GM19395 (cell line): Measurements from ENCODE around the gene LMX1A.

Source experiments
- ATAC-seq: cut with Tn5 transposase; IDR thresholded peaks from one replicate; pipeline ENCODE4 v1.9.1; 2021; ENCODE audit warnings: mild to moderate bottlenecking, moderate library complexity; ENCODE audit not compliant: unreplicated experiment

Gene LMX1A

DNA sequence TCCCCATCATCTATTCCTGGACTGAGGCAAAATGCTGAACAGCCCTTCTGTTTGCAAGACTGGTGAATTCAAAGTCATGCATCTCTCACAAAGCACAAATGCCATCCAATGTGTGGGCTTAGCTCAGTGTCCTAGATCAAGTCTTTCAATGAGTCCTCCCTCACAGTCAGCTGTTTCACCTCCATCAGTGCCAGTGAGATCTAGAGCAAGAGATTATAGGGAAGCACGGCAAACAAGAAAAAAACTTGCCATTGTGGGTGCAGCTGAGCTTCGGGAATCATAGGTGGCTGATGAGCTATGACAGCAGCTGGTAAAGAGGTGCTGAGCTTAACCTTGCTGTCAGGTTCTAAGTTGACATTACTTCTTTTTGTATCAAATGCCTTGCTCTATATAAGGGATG lies 130.2 kb downstream of the LMX1A start:
- no peak for ATAC-seq

GRCh38 chr1:165225650-165226049 lies 130.9 kb downstream of the LMX1A start:
- ATAC-seq: no peak

DNA sequence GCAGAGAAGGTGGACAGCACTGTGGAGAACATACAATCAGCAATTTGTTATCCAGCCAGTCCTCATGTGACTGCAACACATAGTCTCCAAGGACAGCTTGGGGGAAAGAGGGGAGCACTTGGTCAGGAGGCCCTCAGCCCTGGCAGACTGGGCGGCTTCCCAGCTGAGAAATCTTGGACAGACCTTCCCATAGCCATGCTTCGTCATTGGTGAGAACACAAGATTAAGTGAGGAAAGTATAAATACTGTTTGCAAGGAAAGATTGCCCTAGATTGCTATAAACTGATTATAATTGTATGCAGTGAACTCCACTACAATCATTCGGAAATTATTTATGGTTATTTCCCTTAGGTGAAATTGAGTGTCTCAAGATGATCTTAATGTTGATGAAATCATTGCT lies 131.5 kb downstream of the LMX1A start:
- no peak for ATAC-seq

GRCh38 chr1:165224504-165224903 lies 132.0 kb downstream of the LMX1A start:
- ATAC-seq: no peak

DNA sequence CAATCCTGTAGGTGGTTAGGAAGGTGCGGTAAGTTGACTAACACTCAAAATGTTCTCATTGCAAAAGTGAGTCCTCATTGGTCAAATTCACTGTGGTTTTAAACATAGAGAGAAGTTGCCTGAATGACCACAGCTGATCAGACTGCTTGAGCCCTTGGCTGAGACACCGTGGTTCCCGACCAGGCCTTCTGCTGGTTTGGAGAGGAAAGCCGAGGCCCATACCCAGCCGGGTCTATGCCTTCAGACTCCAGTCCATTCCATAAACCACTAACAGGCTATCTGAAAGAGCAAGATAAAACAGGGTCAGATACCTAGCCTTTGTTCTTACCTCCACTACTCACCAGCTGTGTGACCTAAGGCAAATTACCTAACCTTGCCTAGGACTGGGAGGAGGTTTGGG lies 133.9 kb downstream of the LMX1A start:
- ATAC-seq: no peak

DNA sequence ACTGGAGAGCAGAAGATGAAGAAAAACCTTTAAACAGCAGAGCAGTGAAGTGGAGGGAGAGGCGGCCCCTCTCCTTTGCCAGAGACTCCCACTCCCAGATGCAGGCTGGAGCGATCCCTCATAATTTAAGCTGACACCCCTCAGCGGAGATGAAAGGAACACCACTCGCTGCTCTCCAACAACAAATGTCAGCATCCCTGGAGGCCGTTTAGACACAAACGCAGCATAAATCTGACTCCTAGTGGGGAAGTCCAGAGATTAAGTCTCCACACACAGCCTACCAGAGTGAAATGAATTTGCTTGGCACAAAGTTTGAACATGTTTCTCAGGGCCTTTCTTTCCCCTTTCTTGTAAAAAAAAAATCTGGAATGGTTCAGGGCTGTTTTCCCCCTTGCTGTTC lies 137.8 kb downstream of the LMX1A start:
- ATAC-seq: no peak

GRCh38 chr1:165217958-165218357 lies 138.6 kb downstream of the LMX1A start:
- no peak for ATAC-seq

GRCh38 chr1:165216254-165216653 lies 140.3 kb downstream of the LMX1A start:
- no peak for ATAC-seq

DNA sequence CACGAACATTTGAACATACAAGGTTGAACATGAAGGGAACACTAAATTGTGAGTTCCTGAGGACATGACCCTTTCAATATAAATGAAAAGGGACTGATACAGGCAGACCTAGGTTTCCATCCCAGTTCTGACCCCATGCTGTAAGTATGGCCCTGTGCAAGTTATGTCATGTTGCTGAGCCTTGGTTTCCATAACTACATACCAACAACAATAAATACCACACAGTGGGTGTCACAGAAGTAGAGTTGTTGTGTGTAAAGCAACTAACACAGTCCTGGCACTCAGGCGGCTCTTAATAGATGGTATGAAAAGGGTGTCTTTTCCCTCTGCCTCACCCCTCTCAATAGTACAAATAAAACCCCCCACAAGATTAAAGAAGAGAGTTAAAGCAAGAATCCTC lies 140.8 kb downstream of the LMX1A start:
- ATAC-seq: no peak

GRCh38 chr1:165212229-165212628 lies 144.3 kb downstream of the LMX1A start:
- ATAC-seq: no peak

DNA sequence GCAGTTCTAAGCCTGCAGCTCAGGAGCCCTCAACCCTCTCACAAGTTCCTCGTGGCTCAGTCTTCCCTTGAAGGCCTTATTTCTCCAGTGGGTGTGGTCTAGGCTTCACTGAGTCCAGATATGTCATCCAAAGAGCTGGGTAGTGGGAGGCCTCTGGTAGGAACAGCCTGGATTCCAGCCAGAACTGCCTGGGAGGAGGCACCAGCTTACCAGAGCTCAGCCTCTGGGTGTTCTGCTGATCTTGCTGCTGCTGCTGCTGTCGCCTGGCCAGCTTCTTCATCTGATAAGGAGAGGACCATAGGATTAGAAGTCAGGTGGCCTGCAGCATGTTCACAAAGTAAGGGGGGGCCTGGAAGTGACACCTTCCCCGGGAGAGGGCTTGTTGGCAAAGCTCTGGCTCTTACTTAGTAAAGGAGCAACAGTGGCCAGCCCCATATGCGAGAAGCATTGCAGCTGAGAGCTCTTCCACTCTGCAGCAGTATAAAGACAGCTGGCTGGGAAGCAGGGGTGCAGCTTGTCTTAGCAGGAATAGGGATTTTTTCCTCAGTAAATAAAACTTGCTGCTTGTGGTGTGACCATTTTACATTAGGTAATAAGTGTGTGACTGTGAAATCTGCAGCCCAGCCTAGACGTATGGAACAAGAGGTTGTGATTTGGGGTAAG lies 148.5 kb downstream of the LMX1A start:
- no peak for ATAC-seq

- no peak for ATAC-seq
Observed at GRCh38 chr1:165205145-165205544, 151.4 kb downstream of the LMX1A start.

DNA sequence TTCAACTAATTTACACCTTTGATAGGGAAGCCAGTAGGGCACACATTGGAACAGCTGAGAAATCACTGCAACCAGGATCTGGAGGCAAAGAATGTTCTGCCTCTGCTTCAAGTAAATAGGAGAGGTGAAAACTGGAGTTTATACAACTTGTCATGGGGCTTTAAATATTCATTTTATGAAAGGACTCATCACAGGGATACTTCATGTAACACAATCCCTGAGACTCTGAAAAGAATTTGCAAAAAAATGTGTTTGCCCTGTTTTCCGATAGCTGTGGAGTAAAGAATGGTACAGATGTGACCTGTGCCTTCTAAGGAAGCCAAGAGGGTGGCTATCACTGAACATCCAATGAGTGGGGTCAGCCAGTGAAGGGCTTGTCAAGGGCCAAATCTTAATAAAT lies 152.0 kb downstream of the LMX1A start:
- ATAC-seq: no peak

DNA sequence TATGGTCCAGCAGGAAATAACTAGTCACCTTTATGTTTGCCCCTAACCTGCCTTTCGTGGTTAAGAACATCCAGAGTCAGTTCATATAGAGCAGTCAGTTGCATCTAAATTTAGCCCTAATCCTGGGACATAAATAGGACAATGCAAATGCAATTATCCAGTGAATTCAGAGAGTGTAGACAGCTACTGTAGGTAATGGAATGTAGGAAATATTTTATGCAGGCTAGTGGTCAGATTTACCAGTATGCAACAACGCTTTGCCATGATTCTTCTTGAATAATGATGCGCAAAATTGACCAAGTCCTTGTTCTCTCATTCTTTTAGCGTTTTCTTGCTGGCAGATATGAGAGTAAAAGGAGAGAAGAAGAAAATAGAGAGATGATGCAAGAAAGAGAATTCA lies 165.4 kb downstream of the LMX1A start:
- ATAC-seq: no peak

DNA sequence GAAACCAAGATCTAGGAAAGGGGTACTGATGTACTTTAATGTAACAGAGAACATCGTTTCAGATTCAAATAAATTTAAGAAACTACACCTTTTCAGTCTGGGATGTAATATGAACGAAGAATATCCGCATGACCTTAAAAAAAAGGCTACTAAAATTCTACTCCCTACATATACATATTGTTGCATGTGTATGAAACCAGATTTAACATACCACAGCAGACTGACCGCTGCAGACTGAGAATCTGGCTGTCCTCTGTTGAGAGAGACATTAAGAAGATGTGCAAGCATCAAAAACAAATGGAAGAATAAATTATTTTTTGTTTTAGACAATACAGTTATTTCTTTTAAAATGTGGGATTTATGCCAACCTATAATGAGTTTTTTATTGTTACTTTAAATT lies 166.6 kb downstream of the LMX1A start:
- no peak for ATAC-seq

- no peak for ATAC-seq
Observed at GRCh38 chr1:165189011-165189410, 167.5 kb downstream of the LMX1A start.

DNA sequence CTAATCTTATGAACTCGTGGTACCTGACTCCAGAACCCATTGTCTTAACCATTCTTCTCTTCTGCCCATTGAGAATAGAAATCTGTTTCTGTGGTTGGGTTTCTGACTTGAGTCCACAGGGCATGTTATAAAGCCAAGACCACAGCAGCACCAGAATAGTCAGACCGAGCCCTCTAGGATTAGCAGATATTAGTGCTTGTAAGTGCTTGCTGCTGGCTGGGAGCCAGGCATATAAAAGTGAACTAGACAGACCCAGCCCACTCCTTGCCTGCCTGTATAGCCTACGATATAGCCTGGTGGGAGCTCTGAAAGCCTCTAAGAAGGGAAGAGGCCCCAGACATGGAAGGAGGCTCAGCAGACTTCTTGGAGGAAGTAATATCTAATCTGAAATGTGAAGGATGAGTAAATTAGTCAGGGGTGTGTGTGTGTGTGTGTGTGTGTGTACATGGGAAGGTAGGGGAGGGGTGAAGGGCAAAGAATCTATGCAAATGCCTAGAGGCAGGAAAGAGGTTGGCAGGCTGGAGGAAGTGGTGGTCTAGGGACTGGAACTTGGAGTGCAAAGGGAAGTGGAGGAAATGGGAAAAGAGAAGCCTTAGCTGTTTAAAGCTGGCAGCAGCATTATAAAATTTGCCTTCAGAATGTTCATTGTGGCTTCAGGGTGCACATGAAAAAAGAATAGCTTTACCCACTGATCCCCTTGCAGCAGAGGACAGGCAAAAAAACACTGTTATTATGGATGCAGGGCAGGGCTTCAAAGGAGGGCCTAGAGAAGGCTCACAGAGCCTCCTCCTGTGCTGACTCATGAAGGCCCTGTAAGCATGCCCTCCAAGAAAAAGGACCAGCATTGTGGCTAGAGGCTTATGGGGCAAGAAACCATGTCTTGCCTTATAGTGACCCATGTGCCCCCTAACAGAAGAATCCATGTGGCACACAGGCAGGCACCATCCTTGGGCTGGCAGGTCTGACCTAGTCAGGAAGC lies 169.2 kb downstream of the LMX1A start:
- ATAC-seq: no peak

DNA sequence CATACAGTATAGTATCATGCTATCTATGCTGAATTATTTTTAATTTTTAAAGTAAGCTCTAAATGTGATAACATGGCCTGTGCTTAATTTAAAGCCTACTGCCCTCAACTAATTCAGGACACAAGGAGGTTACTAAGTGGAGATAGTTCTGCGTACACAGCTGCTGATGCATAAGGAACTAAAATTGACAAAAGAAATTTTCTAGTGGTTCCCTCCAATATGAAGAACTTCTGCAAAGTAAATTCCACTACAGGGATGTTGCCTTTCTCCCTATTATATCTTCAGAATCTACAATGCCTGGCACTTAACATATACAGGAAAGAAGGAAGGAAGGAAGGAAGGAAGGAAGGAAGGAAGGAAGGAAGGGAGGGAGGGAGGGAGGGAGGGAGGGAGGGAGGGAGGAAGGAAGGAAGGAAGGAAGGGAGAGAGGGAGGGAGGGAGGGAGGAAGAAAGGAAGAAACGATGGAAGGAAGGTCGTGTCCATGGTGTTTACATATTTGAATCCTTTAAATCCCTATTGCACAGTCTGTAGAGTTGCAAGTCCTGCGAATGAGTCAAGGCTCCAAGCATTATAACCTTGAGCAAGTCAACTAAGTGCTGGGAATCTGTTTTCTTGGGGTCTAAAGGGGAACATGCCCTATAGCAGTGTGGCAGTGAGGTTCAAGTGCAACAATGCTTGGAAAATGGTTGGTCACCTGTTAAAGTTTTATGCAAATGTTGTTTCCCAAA lies 171.2 kb downstream of the LMX1A start:
- no peak for ATAC-seq

GRCh38 chr1:165182975-165183374 lies 173.5 kb downstream of the LMX1A start:
- no peak for ATAC-seq

GRCh38 chr1:165179306-165179705 lies 177.2 kb downstream of the LMX1A start:
- ATAC-seq: no peak

DNA sequence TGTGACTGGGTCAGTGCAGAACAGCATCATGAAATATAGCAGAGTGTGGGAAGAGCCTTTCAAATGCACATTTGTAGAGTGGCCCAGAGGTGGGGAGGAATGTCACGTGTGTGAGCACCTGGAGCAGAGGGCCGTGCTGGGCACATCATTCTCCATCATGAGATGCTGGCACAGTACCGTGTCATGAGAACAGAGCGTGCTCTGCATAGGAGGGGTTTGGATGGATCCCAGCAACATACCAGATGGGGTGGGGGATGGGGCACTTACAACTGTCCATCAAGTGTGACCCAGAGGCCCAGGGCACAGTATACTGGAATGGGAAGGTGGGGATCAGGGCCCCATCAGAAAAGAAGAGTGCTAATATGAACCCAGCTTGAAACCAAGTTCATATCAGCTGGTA lies 182.0 kb downstream of the LMX1A start:
- ATAC-seq: no peak

- no peak for ATAC-seq
Observed at GRCh38 chr1:165173818-165174217, 182.7 kb downstream of the LMX1A start.
